ENCODE measurements around the gene ST3GAL5. TPM values are rescaled to one million over a fixed set of nuclear protein-coding genes. Genes with fewer than 3 reads are reported as not detected.
A peak's percentile ranks its signal among the peaks of the same experiment; 100 is the strongest.

The ST3GAL5 gene
- total and polyA plus RNA-seq, 4 donors: 3.3 to 29.8 (median 15.7) TPM

GRCh38 chr2:85930129-85931124 is 41.6 kb upstream of the ST3GAL5 start:
- H3K27ac ChIP-seq (ENCODE audit: low read depth in 1 of 2, low read length in 2 of 2): no peak overlapping the region
- no peaks in the 10 kb centered on the region for H3K36me3 ChIP-seq (ENCODE audit: control insufficient read depth in 1 of 2, insufficient read depth in 2 of 2, low read length in 1 of 2)
- intact Hi-C loops (cut with DNase I): no loop called here
- H3K4me3 ChIP-seq (ENCODE audit: low read length in 2 of 2): no peak overlapping the region
- 70 to 74% methylated on average over 4 of the region's 4 CpGs for WGBS, 2 donors
- no peak for DNase-seq
- no peaks in the 10 kb centered on the region for H3K27me3 ChIP-seq (ENCODE audit: control insufficient read depth in 1 of 2, insufficient read depth in 2 of 2, low read length in 1 of 2)
- no peaks in the 10 kb centered on the region for H3K4me1 ChIP-seq (ENCODE audit: control insufficient read depth in 1 of 2, insufficient read depth in 2 of 2, low read length in 2 of 2)
- no peaks in the 10 kb centered on the region for H3K9me3 ChIP-seq (ENCODE audit: control insufficient read depth, low read length)
- ATAC-seq (ENCODE audit: low FRiP score): peak; percentile 88

GRCh38 chr2:85929096-85930050 is 40.6 kb upstream of the ST3GAL5 start:
- no peaks in the 10 kb centered on the region for H3K36me3 ChIP-seq (ENCODE audit: control insufficient read depth in 1 of 2, insufficient read depth in 2 of 2, low read length in 1 of 2)
- H3K9me3 ChIP-seq (ENCODE audit: control insufficient read depth, low read length): no peaks in the 10 kb centered on the region
- H3K4me1 ChIP-seq (ENCODE audit: control insufficient read depth in 1 of 2, insufficient read depth in 2 of 2, low read length in 2 of 2): no peaks in the 10 kb centered on the region
- no peak overlapping the region for H3K27ac ChIP-seq (ENCODE audit: low read depth in 1 of 2, low read length in 2 of 2)
- intact Hi-C loops (cut with DNase I): no loop called here
- no peaks in the 10 kb centered on the region for H3K27me3 ChIP-seq (ENCODE audit: control insufficient read depth in 1 of 2, insufficient read depth in 2 of 2, low read length in 1 of 2)
- no peak for DNase-seq
- no peak overlapping the region for H3K4me3 ChIP-seq (ENCODE audit: low read length in 2 of 2)
- ATAC-seq (ENCODE audit: low FRiP score): no peak
- 92% methylated on average over 19 of the region's 19 CpGs for WGBS, 2 donors

- 82 to 87% methylated on average over 9 of the region's 9 CpGs for WGBS, 2 donors
- H3K27ac ChIP-seq (ENCODE audit: low read depth in 1 of 2, low read length in 2 of 2): no peak overlapping the region
- no peaks in the 10 kb centered on the region for H3K9me3 ChIP-seq (ENCODE audit: control insufficient read depth, low read length)
- H3K4me3 ChIP-seq (ENCODE audit: low read length in 2 of 2): no peak overlapping the region
- no peaks in the 10 kb centered on the region for H3K36me3 ChIP-seq (ENCODE audit: control insufficient read depth in 1 of 2, insufficient read depth in 2 of 2, low read length in 1 of 2)
- H3K27me3 ChIP-seq (ENCODE audit: control insufficient read depth in 1 of 2, insufficient read depth in 2 of 2, low read length in 1 of 2): no peaks in the 10 kb centered on the region
- H3K4me1 ChIP-seq (ENCODE audit: control insufficient read depth in 1 of 2, insufficient read depth in 2 of 2, low read length in 2 of 2): no peaks in the 10 kb centered on the region
- no peak for ATAC-seq (ENCODE audit: low FRiP score)
- intact Hi-C loops (cut with DNase I): no loop called here
- DNase-seq: no peak
Observed at GRCh38 chr2:85926931-85927661, 38.3 kb upstream of the ST3GAL5 start.

- ATAC-seq (ENCODE audit: low FRiP score): no peak
- Histone ChIP-seq H3K27ac (ENCODE audit: low read depth in 1 of 2, low read length in 2 of 2) (no peak overlapping the region), H3K27me3 (ENCODE audit: control insufficient read depth in 1 of 2, insufficient read depth in 2 of 2, low read length in 1 of 2) (no peaks in the 10 kb centered on the region), H3K4me1 (ENCODE audit: control insufficient read depth in 1 of 2, insufficient read depth in 2 of 2, low read length in 2 of 2) (no peaks in the 10 kb centered on the region), H3K4me3 (ENCODE audit: low read length in 2 of 2) (no peak overlapping the region), H3K36me3 (ENCODE audit: control insufficient read depth in 1 of 2, insufficient read depth in 2 of 2, low read length in 1 of 2) (no peaks in the 10 kb centered on the region), H3K9me3 (ENCODE audit: control insufficient read depth, low read length) (no peaks in the 10 kb centered on the region)
- WGBS, 2 donors: 77 to 87% methylated on average over 5 of the region's 5 CpGs
- intact Hi-C loops (cut with DNase I): no loop called here
- DNase-seq: no peak
Observed at GRCh38 chr2:85926526-85926925, 37.7 kb upstream of the ST3GAL5 start.

GRCh38 chr2:85925216-85925671 is 36.5 kb upstream of the ST3GAL5 start:
- H3K4me3 ChIP-seq (ENCODE audit: low read length in 2 of 2): no peak overlapping the region
- no peaks in the 10 kb centered on the region for H3K36me3 ChIP-seq (ENCODE audit: control insufficient read depth in 1 of 2, insufficient read depth in 2 of 2, low read length in 1 of 2)
- DNase-seq (no peak), ATAC-seq (ENCODE audit: low FRiP score) (no peak)
- intact Hi-C loops (cut with DNase I): no loop called here
- H3K9me3 ChIP-seq (ENCODE audit: control insufficient read depth, low read length): no peaks in the 10 kb centered on the region
- 92 to 97% methylated on average over 2 of the region's 2 CpGs for WGBS, 2 donors
- H3K4me1 ChIP-seq (ENCODE audit: control insufficient read depth in 1 of 2, insufficient read depth in 2 of 2, low read length in 2 of 2): no peaks in the 10 kb centered on the region
- no peak overlapping the region for H3K27ac ChIP-seq (ENCODE audit: low read depth in 1 of 2, low read length in 2 of 2)
- H3K27me3 ChIP-seq (ENCODE audit: control insufficient read depth in 1 of 2, insufficient read depth in 2 of 2, low read length in 1 of 2): no peaks in the 10 kb centered on the region

GRCh38 chr2:85924522-85924921 is 35.7 kb upstream of the ST3GAL5 start:
- ATAC-seq (ENCODE audit: low FRiP score): peak; percentile 72
- Histone ChIP-seq H3K4me1 (ENCODE audit: control insufficient read depth in 1 of 2, insufficient read depth in 2 of 2, low read length in 2 of 2) (no peaks in the 10 kb centered on the region), H3K36me3 (ENCODE audit: control insufficient read depth in 1 of 2, insufficient read depth in 2 of 2, low read length in 1 of 2) (no peaks in the 10 kb centered on the region), H3K27ac (ENCODE audit: low read depth in 1 of 2, low read length in 2 of 2) (no peak overlapping the region), H3K9me3 (ENCODE audit: control insufficient read depth, low read length) (no peaks in the 10 kb centered on the region), H3K27me3 (ENCODE audit: control insufficient read depth in 1 of 2, insufficient read depth in 2 of 2, low read length in 1 of 2) (no peaks in the 10 kb centered on the region), H3K4me3 (ENCODE audit: low read length in 2 of 2) (no peak overlapping the region)
- 32 to 33% methylated on average over 4 of the region's 4 CpGs for WGBS, 2 donors
- intact Hi-C loops (cut with DNase I): no loop called here
- no peak for DNase-seq

GRCh38 chr2:85922199-85922598 is 33.4 kb upstream of the ST3GAL5 start:
- Histone ChIP-seq H3K36me3 (ENCODE audit: control insufficient read depth in 1 of 2, insufficient read depth in 2 of 2, low read length in 1 of 2) (no peaks in the 10 kb centered on the region), H3K4me3 (ENCODE audit: low read length in 2 of 2) (no peak overlapping the region), H3K4me1 (ENCODE audit: control insufficient read depth in 1 of 2, insufficient read depth in 2 of 2, low read length in 2 of 2) (no peaks in the 10 kb centered on the region), H3K27ac (ENCODE audit: low read depth in 1 of 2, low read length in 2 of 2) (no peak overlapping the region), H3K27me3 (ENCODE audit: control insufficient read depth in 1 of 2, insufficient read depth in 2 of 2, low read length in 1 of 2) (no peaks in the 10 kb centered on the region), H3K9me3 (ENCODE audit: control insufficient read depth, low read length) (no peaks in the 10 kb centered on the region)
- WGBS, 2 donors: 84% methylated on average over 3 of the region's 3 CpGs
- intact Hi-C loops (cut with DNase I): no loop called here
- no peak for ATAC-seq (ENCODE audit: low FRiP score)
- DNase-seq: no peak

GRCh38 chr2:85921659-85922058 is 32.9 kb upstream of the ST3GAL5 start:
- Histone ChIP-seq H3K9me3 (ENCODE audit: control insufficient read depth, low read length) (no peaks in the 10 kb centered on the region), H3K27ac (ENCODE audit: low read depth in 1 of 2, low read length in 2 of 2) (no peak overlapping the region)
- ATAC-seq (ENCODE audit: low FRiP score): no peak

More at GRCh38 chr2:85921659-85922058, 32.9 kb upstream of the ST3GAL5 start:
- no peak overlapping the region for H3K4me3 ChIP-seq (ENCODE audit: low read length in 2 of 2)
- intact Hi-C loops (cut with DNase I): no loop called here
- H3K27me3 ChIP-seq (ENCODE audit: control insufficient read depth in 1 of 2, insufficient read depth in 2 of 2, low read length in 1 of 2): no peaks in the 10 kb centered on the region
- 76 to 80% methylated on average over 5 of the region's 5 CpGs for WGBS, 2 donors
- DNase-seq: no peak
- no peaks in the 10 kb centered on the region for H3K4me1 ChIP-seq (ENCODE audit: control insufficient read depth in 1 of 2, insufficient read depth in 2 of 2, low read length in 2 of 2)
- H3K36me3 ChIP-seq (ENCODE audit: control insufficient read depth in 1 of 2, insufficient read depth in 2 of 2, low read length in 1 of 2): no peaks in the 10 kb centered on the region
